Measurements from ENCODE around the gene P3H3.
A peak's percentile ranks its signal among the peaks of the same experiment; 100 is the strongest.

P3H3 gene

DNA sequence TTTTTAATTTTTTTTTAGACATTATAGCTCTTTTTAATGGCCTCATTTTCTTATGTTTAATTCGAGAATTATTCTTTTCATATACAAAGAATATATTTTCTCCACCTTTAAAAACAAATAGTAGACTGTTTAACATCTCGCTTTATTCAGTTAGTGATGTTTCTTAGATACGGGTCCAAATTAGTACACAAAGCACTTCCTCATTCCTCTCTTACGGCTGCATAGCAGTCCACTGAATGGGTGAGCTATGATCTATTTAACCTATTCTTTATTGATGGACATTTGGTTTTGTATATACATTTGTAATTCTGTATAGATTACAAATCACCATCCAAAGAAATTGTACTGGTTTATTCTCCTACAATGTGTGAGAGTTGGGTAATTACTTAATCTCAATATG is 14.8 kb upstream of the P3H3 start:
- Histone ChIP-seq H3K4me3 (ENCODE audit: low read length) (no peak overlapping the region), H3K27me3 (ENCODE audit: control insufficient read depth, insufficient read depth, low read length) (no peaks in the 10 kb centered on the region), H3K9me3 (ENCODE audit: control insufficient read depth, low read depth, low read length) (no peaks in the 10 kb centered on the region), H3K4me1 (ENCODE audit: control insufficient read depth, low read depth, low read length) (peaks cover 16% of the 10 kb centered on the region), H3K9ac (ENCODE audit: low read length) (no peak overlapping the region), H3K27ac (ENCODE audit: low read length) (no peak overlapping the region), H3K36me3 (ENCODE audit: control insufficient read depth, low read depth, low read length) (no peaks in the 10 kb centered on the region)

DNA sequence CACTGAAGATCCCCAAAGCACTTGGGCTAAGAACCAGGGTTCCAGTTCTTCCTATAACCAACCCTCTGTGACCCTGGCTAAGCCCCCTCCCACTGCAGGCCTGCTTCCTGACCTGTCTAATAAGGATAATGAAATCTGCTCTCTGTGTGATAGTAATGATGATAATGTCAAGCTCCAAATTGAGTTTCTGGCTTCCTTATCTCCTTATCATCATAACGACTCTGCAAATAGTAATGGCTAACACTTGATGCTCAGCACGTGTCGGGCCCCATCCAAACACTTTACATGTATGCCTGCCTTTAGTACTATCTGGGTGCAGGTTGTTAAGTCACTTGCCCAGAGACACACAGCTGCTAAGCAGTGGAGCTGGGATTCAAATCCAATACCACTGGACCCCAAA is 11.6 kb upstream of the P3H3 start:
- Histone ChIP-seq H3K27ac (ENCODE audit: low read length) (no peak overlapping the region), H3K27me3 (ENCODE audit: control insufficient read depth, insufficient read depth, low read length) (no peaks in the 10 kb centered on the region), H3K9me3 (ENCODE audit: control insufficient read depth, low read depth, low read length) (no peaks in the 10 kb centered on the region), H3K4me1 (ENCODE audit: control insufficient read depth, low read depth, low read length) (peaks cover 22% of the 10 kb centered on the region), H3K9ac (ENCODE audit: low read length) (no peak overlapping the region), H3K4me3 (ENCODE audit: low read length) (no peak overlapping the region), H3K36me3 (ENCODE audit: control insufficient read depth, low read depth, low read length) (no peaks in the 10 kb centered on the region)

GRCh38 chr12:6817098-6817497 is 11.1 kb upstream of the P3H3 start:
- no peak overlapping the region for H3K9ac ChIP-seq (ENCODE audit: low read length)
- H3K27me3 ChIP-seq (ENCODE audit: control insufficient read depth, insufficient read depth, low read length): no peaks in the 10 kb centered on the region
- no peak overlapping the region for H3K27ac ChIP-seq (ENCODE audit: low read length)

DNA sequence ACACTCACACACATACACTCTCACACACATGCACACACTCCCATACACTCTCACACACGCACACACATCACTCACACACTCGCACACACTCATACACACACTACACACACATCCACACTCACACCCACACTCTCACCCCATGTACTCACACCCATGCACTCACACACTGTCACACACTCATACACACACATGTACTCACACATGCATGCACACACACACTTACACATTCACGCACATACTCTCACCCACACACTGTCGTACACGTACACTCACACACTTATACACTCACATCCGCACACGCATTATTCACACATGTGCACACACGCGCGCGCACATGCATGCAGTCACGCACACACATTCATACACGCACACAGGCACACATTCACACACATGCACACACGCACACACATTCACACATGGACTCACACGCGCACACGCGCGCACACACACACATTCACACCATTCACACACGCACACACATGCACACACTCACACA is 10.5 kb upstream of the P3H3 start:
- Histone ChIP-seq H3K4me3 (ENCODE audit: low read length) (no peak overlapping the region), H3K27ac (ENCODE audit: low read length) (no peak overlapping the region), H3K9me3 (ENCODE audit: control insufficient read depth, low read depth, low read length) (no peaks in the 10 kb centered on the region), H3K27me3 (ENCODE audit: control insufficient read depth, insufficient read depth, low read length) (no peaks in the 10 kb centered on the region), H3K36me3 (ENCODE audit: control insufficient read depth, low read depth, low read length) (no peaks in the 10 kb centered on the region), H3K4me1 (ENCODE audit: control insufficient read depth, low read depth, low read length) (peaks cover 26% of the 10 kb centered on the region), H3K9ac (ENCODE audit: low read length) (no peak overlapping the region)

More at GRCh38 chr12:6817098-6817497, 11.1 kb upstream of the P3H3 start:
- peaks cover 23% of the 10 kb centered on the region for H3K4me1 ChIP-seq (ENCODE audit: control insufficient read depth, low read depth, low read length)
- no peaks in the 10 kb centered on the region for H3K36me3 ChIP-seq (ENCODE audit: control insufficient read depth, low read depth, low read length)
- no peaks in the 10 kb centered on the region for H3K9me3 ChIP-seq (ENCODE audit: control insufficient read depth, low read depth, low read length)
- no peak overlapping the region for H3K4me3 ChIP-seq (ENCODE audit: low read length)

- Histone ChIP-seq H3K27me3 (ENCODE audit: control insufficient read depth, insufficient read depth, low read length) (no peaks in the 10 kb centered on the region), H3K4me1 (ENCODE audit: control insufficient read depth, low read depth, low read length) (peaks cover 26% of the 10 kb centered on the region), H3K4me3 (ENCODE audit: low read length) (peak overlapping the region; percentile 28), H3K9me3 (ENCODE audit: control insufficient read depth, low read depth, low read length) (no peaks in the 10 kb centered on the region), H3K9ac (ENCODE audit: low read length) (no peak overlapping the region), H3K27ac (ENCODE audit: low read length) (no peak overlapping the region), H3K36me3 (ENCODE audit: control insufficient read depth, low read depth, low read length) (no peaks in the 10 kb centered on the region)
These were observed 10.0 kb upstream of the P3H3 start for GRCh38 chr12:6818222-6818621.

- no peak overlapping the region for H3K27ac ChIP-seq (ENCODE audit: low read length)
- peak overlapping the region; percentile 28 for H3K4me3 ChIP-seq (ENCODE audit: low read length)
- no peaks in the 10 kb centered on the region for H3K36me3 ChIP-seq (ENCODE audit: control insufficient read depth, low read depth, low read length)
- H3K9ac ChIP-seq (ENCODE audit: low read length): no peak overlapping the region
- no peaks in the 10 kb centered on the region for H3K27me3 ChIP-seq (ENCODE audit: control insufficient read depth, insufficient read depth, low read length)
- peaks cover 26% of the 10 kb centered on the region for H3K4me1 ChIP-seq (ENCODE audit: control insufficient read depth, low read depth, low read length)
- H3K9me3 ChIP-seq (ENCODE audit: control insufficient read depth, low read depth, low read length): no peaks in the 10 kb centered on the region
These were observed 9.6 kb upstream of the P3H3 start for GRCh38 chr12:6818645-6819044.

DNA sequence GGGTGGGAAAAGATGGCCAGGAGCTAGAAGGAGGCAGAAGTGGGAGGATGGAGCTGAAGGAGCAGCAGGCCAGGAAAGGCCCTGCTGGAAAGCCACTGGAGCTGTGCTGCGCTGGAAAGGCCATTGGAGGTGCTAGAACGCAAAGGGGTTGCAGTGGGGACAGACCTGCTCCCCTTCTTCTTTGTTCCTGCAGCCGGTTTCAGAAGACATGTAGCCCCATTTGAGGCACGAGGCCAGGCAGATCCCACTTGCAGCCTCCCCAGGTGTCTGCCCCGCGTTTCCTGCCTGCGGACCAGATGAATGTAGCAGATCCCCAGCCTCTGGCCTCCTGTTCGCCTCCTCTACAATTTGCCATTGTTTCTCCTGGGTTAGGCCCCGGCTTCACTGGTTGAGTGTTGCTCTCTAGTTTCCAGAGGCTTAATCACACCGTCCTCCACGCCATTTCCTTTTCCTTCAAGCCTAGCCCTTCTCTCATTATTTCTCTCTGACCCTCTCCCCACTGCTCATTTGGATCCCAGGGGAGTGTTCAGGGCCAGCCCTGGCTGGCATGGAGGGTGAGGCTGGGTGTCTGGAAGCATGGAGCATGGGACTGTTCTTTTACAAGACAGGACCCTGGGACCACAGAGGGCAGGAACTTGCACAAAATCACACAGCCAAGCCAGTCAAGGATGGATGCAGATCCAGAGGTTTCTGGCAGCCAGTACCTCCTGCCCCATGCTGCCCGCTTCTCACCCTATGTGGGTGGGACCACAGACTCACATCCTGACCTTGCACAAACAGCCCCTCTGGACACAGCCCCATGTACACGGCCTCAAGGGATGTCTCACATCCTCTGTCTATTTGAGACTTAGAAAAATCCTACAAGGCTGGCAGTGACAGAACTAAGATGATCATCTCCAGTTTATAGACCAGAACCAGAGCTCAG is 8.8 kb upstream of the P3H3 start:
- H3K36me3 ChIP-seq (ENCODE audit: control insufficient read depth, low read depth, low read length): no peaks in the 10 kb centered on the region
- H3K27ac ChIP-seq (ENCODE audit: low read length): no peak overlapping the region
- peaks cover under 1% of the 10 kb centered on the region for H3K27me3 ChIP-seq (ENCODE audit: control insufficient read depth, insufficient read depth, low read length)
- no peak overlapping the region for H3K9ac ChIP-seq (ENCODE audit: low read length)
- H3K9me3 ChIP-seq (ENCODE audit: control insufficient read depth, low read depth, low read length): no peaks in the 10 kb centered on the region
- H3K4me1 ChIP-seq (ENCODE audit: control insufficient read depth, low read depth, low read length): peaks cover 26% of the 10 kb centered on the region
- H3K4me3 ChIP-seq (ENCODE audit: low read length): no peak overlapping the region

GRCh38 chr12:6820166-6820565 is 8.0 kb upstream of the P3H3 start:
- H3K27me3 ChIP-seq (ENCODE audit: control insufficient read depth, insufficient read depth, low read length): peaks cover 9% of the 10 kb centered on the region
- H3K9ac ChIP-seq (ENCODE audit: low read length): no peak overlapping the region
- no peaks in the 10 kb centered on the region for H3K36me3 ChIP-seq (ENCODE audit: control insufficient read depth, low read depth, low read length)
- no peak overlapping the region for H3K27ac ChIP-seq (ENCODE audit: low read length)
- no peak overlapping the region for H3K4me3 ChIP-seq (ENCODE audit: low read length)
- H3K4me1 ChIP-seq (ENCODE audit: control insufficient read depth, low read depth, low read length): peaks cover 26% of the 10 kb centered on the region
- no peaks in the 10 kb centered on the region for H3K9me3 ChIP-seq (ENCODE audit: control insufficient read depth, low read depth, low read length)

DNA sequence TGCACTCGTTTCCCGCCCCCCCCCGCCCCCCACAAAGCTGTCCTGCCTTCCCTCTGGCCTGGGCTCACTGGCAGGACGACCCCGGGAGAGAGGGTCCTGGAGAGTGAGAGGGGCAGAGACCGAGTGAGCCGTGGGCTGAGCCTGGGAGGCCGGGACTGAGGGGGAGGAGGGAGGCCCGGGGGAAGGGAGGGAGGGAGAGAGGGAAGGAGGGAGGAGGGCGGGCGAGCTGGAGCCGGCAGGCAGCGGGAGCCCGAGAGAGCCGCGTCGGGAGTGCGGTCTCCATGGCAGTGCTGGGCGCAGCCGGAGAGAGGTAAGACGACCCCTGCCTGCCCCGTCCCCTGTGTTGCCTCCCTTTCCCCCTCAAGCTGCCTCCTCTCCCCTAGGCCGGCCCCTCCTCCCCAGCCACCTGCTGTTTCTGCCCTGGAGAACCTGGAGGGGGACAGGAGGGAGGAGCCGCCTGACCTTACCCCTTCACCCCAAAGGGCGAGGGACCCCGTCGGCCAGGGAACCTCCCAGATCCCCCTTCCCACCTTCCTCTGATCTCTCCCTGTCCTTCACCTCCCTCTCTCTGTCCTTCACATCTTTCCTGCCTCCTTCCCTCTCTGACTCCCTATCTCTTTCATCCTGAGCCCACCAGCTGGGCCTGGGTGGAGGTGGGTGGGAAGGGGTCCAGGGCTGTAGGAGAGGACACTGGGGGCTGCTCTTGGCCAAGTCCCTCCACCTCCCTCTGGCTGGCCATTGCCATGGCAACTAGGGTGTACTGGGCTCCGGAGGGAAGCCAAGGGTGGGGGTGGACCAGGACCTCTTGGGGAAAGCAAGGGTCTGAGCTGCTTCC is 6.4 kb upstream of the P3H3 start, which contains the start of gene GPR162:
Gene GPR162 (plus strand): TSS at position 231 of the 835 bp plus-strand sequence. CDS start 2,078 bp downstream, outside the sequence.
- H3K4me3 ChIP-seq (ENCODE audit: low read length): peak within 1 kb of the TSS; percentile 52
- no peaks in the 10 kb centered on the region for H3K9me3 ChIP-seq (ENCODE audit: control insufficient read depth, low read depth, low read length)
- no peak within 1 kb of the TSS for H3K27ac ChIP-seq (ENCODE audit: low read length)
- H3K4me1 ChIP-seq (ENCODE audit: control insufficient read depth, low read depth, low read length): peaks cover 26% of the 10 kb centered on the region
- peak within 1 kb of the TSS; percentile 35 for H3K9ac ChIP-seq (ENCODE audit: low read length)
- H3K27me3 ChIP-seq (ENCODE audit: control insufficient read depth, insufficient read depth, low read length): peaks cover 12% of the 10 kb centered on the region
- H3K36me3 ChIP-seq (ENCODE audit: control insufficient read depth, low read depth, low read length): no peaks in the 10 kb centered on the region

DNA sequence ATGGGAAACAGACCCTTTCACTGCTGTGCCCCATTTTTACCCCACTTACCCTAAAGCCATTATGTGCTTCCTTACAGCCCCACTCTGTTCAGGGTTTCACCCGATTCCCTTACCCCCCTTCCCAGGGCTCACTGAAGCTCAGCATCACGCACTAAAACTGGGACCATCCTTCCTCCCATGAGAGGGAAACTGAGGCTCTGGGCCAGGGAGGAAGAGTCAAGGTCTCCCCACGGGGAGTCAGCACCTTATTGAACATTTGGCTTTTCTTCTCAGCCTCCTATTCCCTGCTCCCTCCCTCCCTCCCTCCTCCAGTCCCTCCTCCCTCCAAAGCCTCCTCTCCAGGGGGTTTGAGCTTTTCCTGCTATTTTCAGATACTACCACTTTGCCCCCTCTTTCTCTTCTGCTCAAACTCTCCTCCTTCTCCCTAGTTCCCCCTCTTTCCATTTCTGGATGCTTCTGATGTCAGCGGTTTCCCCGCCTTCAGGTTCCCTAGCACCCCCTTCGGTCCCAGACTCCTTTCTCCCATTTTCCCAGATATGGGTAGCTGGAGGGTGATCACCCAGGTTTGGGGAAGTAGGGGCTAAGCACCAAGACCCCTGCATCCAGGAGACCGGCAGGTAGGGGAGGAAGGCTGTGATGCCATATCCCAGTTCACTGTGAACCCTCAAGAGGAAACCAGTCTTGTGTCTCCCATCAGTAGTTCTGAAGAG is 5.6 kb upstream of the P3H3 start:
- no peak overlapping the region for H3K9ac ChIP-seq (ENCODE audit: low read length)
- H3K9me3 ChIP-seq (ENCODE audit: control insufficient read depth, low read depth, low read length): no peaks in the 10 kb centered on the region
- peaks cover 32% of the 10 kb centered on the region for H3K4me1 ChIP-seq (ENCODE audit: control insufficient read depth, low read depth, low read length)
- H3K4me3 ChIP-seq (ENCODE audit: low read length): peak overlapping the region; percentile 52
- H3K27me3 ChIP-seq (ENCODE audit: control insufficient read depth, insufficient read depth, low read length): peaks cover 12% of the 10 kb centered on the region
- no peaks in the 10 kb centered on the region for H3K36me3 ChIP-seq (ENCODE audit: control insufficient read depth, low read depth, low read length)
- no peak overlapping the region for H3K27ac ChIP-seq (ENCODE audit: low read length)

Measured in iPS-18a (cell line).